ENCODE measurements around the gene FIGNL2. TPM values are rescaled to one million over a fixed set of nuclear protein-coding genes. Genes with fewer than 3 reads are reported as not detected.

Gene FIGNL2
- total and polyA plus RNA-seq, 9 of the 15 experiments (the other 6 are each of a cell fraction or from before 2014, with no cell fraction given), result 0.01 TPM; not detected in 8

GRCh38 chr12:51806896-51807295 lies 41.6 kb downstream of the FIGNL2 start:
- H3K27ac ChIP-seq (ENCODE audit: extremely low read depth, low read depth, low read length), result no peak overlapping the region
- H3K4me2 ChIP-seq (ENCODE audit: insufficient read depth, low read length), result no peak overlapping the region
- no peaks in the 10 kb centered on the region for H3K4me1 ChIP-seq (replicated peaks in 1 of 2; ENCODE audit: control insufficient read depth in 2 of 2, insufficient read depth in 2 of 2, low read length in 2 of 2)
- no TSS peak for BruUV-seq (replicated peaks)
- intact Hi-C loops (cut with micrococcal nuclease), result no loop called here
- no peaks in the 10 kb centered on the region for H3K36me3 ChIP-seq (ENCODE audit: control insufficient read depth, insufficient read depth, low read length)
- H3K4me3 ChIP-seq, result no peak overlapping the region
- H3K9me1 ChIP-seq (ENCODE audit: control insufficient read depth, insufficient read depth, low read length), result no peaks in the 10 kb centered on the region
- H3K27me3 ChIP-seq (ENCODE audit: control insufficient read depth in 2 of 2, insufficient read depth in 2 of 2, low read length in 2 of 2), result peaks cover 28 to 35% of the 10 kb centered on the region in 2 experiments
- ChIA-PET CTCF (ENCODE audit: low intra/inter-chr PET ratio) (no interaction called here), POLR2A (interaction anchor here (0.7 kb wide), 1 partner anchor 210 kb away, joined by 3 read pairs; no protein-coding TSS in a partner anchor)
- no peaks in the 10 kb centered on the region for H3K9me3 ChIP-seq (replicated peaks; ENCODE audit: control insufficient read depth, insufficient read depth, low read depth, low read length)
- FAIRE-seq (no peak), ATAC-seq (no peak), DNase-seq (ENCODE audit: extremely low read depth in 1 of 4, low spot score in 3 of 4) (no peak)
- H3K79me2 ChIP-seq (ENCODE audit: control insufficient read depth, insufficient read depth, low read length), result no peaks in the 10 kb centered on the region
- H4K20me1 ChIP-seq (replicated peaks; ENCODE audit: control insufficient read depth, insufficient read depth, low read length), result no peaks in the 10 kb centered on the region
- H3K9ac ChIP-seq (ENCODE audit: insufficient read depth in 1 of 2, low read depth in 2 of 2, low read length in 2 of 2), result no peak overlapping the region
- TF ChIP-seq ZNF778 (CRISPR knock-in tag; IDR thresholded peaks at IDR 0.05) (no peak), CBX8 (IDR thresholded peaks at IDR 0.05; ENCODE audit: borderline replicate concordance, extremely low read depth, low read depth, low read length, poor library complexity, severe bottlenecking) (no peak)
- H2AFZ ChIP-seq (ENCODE audit: low read depth, low read length), result no peak overlapping the region
- under 1% methylated on average over 16 of the region's 16 CpGs for WGBS (ENCODE audit: insufficient coverage, low coverage, missing lambda C conversion rate)
- in situ Hi-C loops (cut with MboI), result no loop called here

- H3K4me2 ChIP-seq (ENCODE audit: insufficient read depth, low read length), result no peak overlapping the region
- peaks cover 4 to 6% of the 10 kb centered on the region in 2 experiments; a peak in 3 of 5 replicates for H3K27me3 ChIP-seq (ENCODE audit: control insufficient read depth in 2 of 2, insufficient read depth in 2 of 2, low read length in 2 of 2)
- H3K27ac ChIP-seq (ENCODE audit: extremely low read depth, low read depth, low read length), result no peak overlapping the region
- no peak overlapping the region for H3K9ac ChIP-seq (ENCODE audit: insufficient read depth in 1 of 2, low read depth in 2 of 2, low read length in 2 of 2)
- no peaks in the 10 kb centered on the region for H3K4me1 ChIP-seq (replicated peaks in 1 of 2; ENCODE audit: control insufficient read depth in 2 of 2, insufficient read depth in 2 of 2, low read length in 2 of 2)
- intact Hi-C loops (cut with micrococcal nuclease), result no loop called here
- BruUV-seq (replicated peaks), result no TSS peak
- H3K79me2 ChIP-seq (ENCODE audit: control insufficient read depth, insufficient read depth, low read length), result no peaks in the 10 kb centered on the region
- H3K9me3 ChIP-seq (replicated peaks; ENCODE audit: control insufficient read depth, insufficient read depth, low read depth, low read length), result no peaks in the 10 kb centered on the region
- H2AFZ ChIP-seq (ENCODE audit: low read depth, low read length), result no peak overlapping the region
- whole genome bisulfite sequencing (ENCODE audit: insufficient coverage, low coverage, missing lambda C conversion rate), result 0% methylated on average over 1 of the region's 1 CpG
- no peak for FAIRE-seq
- in situ Hi-C loops (cut with MboI), result no loop called here
- POLR2A ChIA-PET, result no interaction called here
- no peak for ATAC-seq
- H3K36me3 ChIP-seq (ENCODE audit: control insufficient read depth, insufficient read depth, low read length), result no peaks in the 10 kb centered on the region
- CTCF ChIA-PET (ENCODE audit: low intra/inter-chr PET ratio), result no interaction called here
- TF ChIP-seq, protein P1, sequence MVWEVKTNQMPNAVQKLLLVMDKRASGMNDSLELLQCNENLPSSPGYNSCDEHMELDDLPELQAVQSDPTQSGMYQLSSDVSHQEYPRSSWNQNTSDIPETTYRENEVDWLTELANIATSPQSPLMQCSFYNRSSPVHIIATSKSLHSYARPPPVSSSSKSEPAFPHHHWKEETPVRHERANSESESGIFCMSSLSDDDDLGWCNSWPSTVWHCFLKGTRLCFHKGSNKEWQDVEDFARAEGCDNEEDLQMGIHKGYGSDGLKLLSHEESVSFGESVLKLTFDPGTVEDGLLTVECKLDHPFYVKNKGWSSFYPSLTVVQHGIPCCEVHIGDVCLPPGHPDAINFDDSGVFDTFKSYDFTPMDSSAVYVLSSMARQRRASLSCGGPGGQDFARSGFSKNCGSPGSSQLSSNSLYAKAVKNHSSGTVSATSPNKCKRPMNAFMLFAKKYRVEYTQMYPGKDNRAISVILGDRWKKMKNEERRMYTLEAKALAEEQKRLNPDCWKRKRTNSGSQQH (CRISPR knock-in tag; IDR thresholded peaks at IDR 0.05), result no peak
- TF ChIP-seq GABPB1 (CRISPR knock-in tag; IDR thresholded peaks at IDR 0.05), result no peak
- TF ChIP-seq RHOXF2B (CRISPR knock-in tag; conservative IDR thresholded peaks at IDR 0.05), result no peak
- TF ChIP-seq, protein P2, sequence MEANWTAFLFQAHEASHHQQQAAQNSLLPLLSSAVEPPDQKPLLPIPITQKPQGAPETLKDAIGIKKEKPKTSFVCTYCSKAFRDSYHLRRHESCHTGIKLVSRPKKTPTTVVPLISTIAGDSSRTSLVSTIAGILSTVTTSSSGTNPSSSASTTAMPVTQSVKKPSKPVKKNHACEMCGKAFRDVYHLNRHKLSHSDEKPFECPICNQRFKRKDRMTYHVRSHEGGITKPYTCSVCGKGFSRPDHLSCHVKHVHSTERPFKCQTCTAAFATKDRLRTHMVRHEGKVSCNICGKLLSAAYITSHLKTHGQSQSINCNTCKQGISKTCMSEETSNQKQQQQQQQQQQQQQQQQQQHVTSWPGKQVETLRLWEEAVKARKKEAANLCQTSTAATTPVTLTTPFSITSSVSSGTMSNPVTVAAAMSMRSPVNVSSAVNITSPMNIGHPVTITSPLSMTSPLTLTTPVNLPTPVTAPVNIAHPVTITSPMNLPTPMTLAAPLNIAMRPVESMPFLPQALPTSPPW (CRISPR knock-in tag; IDR thresholded peaks at IDR 0.05), result no peak
- TF ChIP-seq ZNF282 (CRISPR knock-in tag; IDR thresholded peaks at IDR 0.05), result no peak
- no peaks in the 10 kb centered on the region for H4K20me1 ChIP-seq (replicated peaks; ENCODE audit: control insufficient read depth, insufficient read depth, low read length)
- no peaks in the 10 kb centered on the region for H3K9me1 ChIP-seq (ENCODE audit: control insufficient read depth, insufficient read depth, low read length)
- DNase-seq (ENCODE audit: extremely low read depth in 1 of 4, low spot score in 3 of 4), result no peak
- no peak overlapping the region for H3K4me3 ChIP-seq
Measured at GRCh38 chr12:51801027-51801426, 47.5 kb downstream of the FIGNL2 start.

Data from K562 (cell line).